Gastrocnemius medialis (tissue), 4 donors: ENCODE data around the gene MAPK13.

Experiments used
- CTCF ChIP-seq, 5 experiments: fragments of 450-650 bp in 3 of 5; fragments of 200-600 bp in 2 of 5; sonication (generic) in 2 of 5; IDR thresholded peaks in 4 of 5; conservative IDR thresholded peaks in 1 of 5; 1 replicate in 4 of 5; 2 replicates in 1 of 5; pipeline ENCODE4 v1.5.1; 2016 to 2019; ENCODE audit warnings: antibody characterized with exemption in 5 of 5, mild to moderate bottlenecking in 3 of 5, moderate library complexity in 3 of 5
- POLR2A ChIP-seq, 2 donors: fragments of 450-650 bp; IDR thresholded peaks; one replicate each; pipeline ENCODE4 v1.6.1; 2017; ENCODE audit warnings: antibody characterized with exemption in 2 of 2, mild to moderate bottlenecking in 2 of 2, moderate library complexity in 2 of 2

GRCh38 chr6:36133148-36133547 is 2.8 kb downstream of the MAPK13 start:
- TF ChIP-seq CTCF (IDR thresholded peaks at IDR 0.05 in 4 of 5, conservative IDR thresholded peaks at IDR 0.05 in 1 of 5) (no peak), POLR2A (IDR thresholded peaks at IDR 0.05) (no peak)
